ENCODE results near the gene SHMT1.

The SHMT1 gene

GRCh38 chr17:18280766-18281371, 82.5 kb downstream of the SHMT1 start:
- peak; percentile 12 for DNase-seq

GRCh38 chr17:18280249-18280648, 83.1 kb downstream of the SHMT1 start:
- DNase-seq: no peak

GRCh38 chr17:18278867-18279266, 84.5 kb downstream of the SHMT1 start:
- no peak for DNase-seq

Data from NCI-H2171 (cell line).